ES-I3 (cell line): Measurements from ENCODE around the gene FAF2.

ENCODE experiments used
- H3K36me3 ChIP-seq: 2 replicates; pipeline ENCODE4 v1.6.1; 2013; ENCODE audit warnings: mild to moderate bottlenecking, low read length, control low read depth, moderate library complexity; ENCODE audit not compliant: insufficient read depth
- H3K4me1 ChIP-seq: 2 replicates; pipeline ENCODE4 v1.6.1; 2013; ENCODE audit warnings: mild to moderate bottlenecking, control low read depth, low read length; ENCODE audit not compliant: insufficient read depth
- H3K9ac ChIP-seq: 2 replicates; pipeline ENCODE4 v1.6.1; 2013; ENCODE audit warnings: low read depth, mild to moderate bottlenecking, low read length, moderate library complexity
- H3K9me3 ChIP-seq: 2 replicates; pipeline ENCODE4 v1.6.1; 2013; ENCODE audit warnings: mild to moderate bottlenecking, low read length, moderate library complexity; ENCODE audit not compliant: control insufficient read depth, insufficient read depth

Gene FAF2

GRCh38 chr5:176530983-176531901 is 83.1 kb downstream of the FAF2 start:
- H3K36me3 ChIP-seq = peaks cover 7% of the 10 kb centered on the region
- peaks cover 14% of the 10 kb centered on the region for H3K4me1 ChIP-seq
- no peak overlapping the region for H3K9ac ChIP-seq
- H3K9me3 ChIP-seq = no peaks in the 10 kb centered on the region

- peaks cover 14% of the 10 kb centered on the region for H3K4me1 ChIP-seq
These were observed 83.8 kb downstream of the FAF2 start for GRCh38 chr5:176531902-176532493.

GRCh38 chr5:176532795-176533194 is 84.6 kb downstream of the FAF2 start:
- Histone ChIP-seq H3K36me3 (peaks cover 7% of the 10 kb centered on the region), H3K9ac (no peak overlapping the region)

More at GRCh38 chr5:176531902-176532493, 83.8 kb downstream of the FAF2 start:
- Histone ChIP-seq H3K36me3 (peaks cover 7% of the 10 kb centered on the region), H3K9me3 (no peaks in the 10 kb centered on the region), H3K9ac (no peak overlapping the region)

GRCh38 chr5:176533390-176533789 is 85.2 kb downstream of the FAF2 start:
- peaks cover 14% of the 10 kb centered on the region for H3K4me1 ChIP-seq

More at GRCh38 chr5:176532795-176533194, 84.6 kb downstream of the FAF2 start:
- Histone ChIP-seq H3K4me1 (peaks cover 14% of the 10 kb centered on the region), H3K9me3 (no peaks in the 10 kb centered on the region)

GRCh38 chr5:176533894-176534611 is 85.9 kb downstream of the FAF2 start:
- Histone ChIP-seq H3K9ac (no peak overlapping the region), H3K4me1 (peaks cover 20% of the 10 kb centered on the region), H3K9me3 (no peaks in the 10 kb centered on the region), H3K36me3 (peaks cover 7% of the 10 kb centered on the region)

More at GRCh38 chr5:176533390-176533789, 85.2 kb downstream of the FAF2 start:
- no peak overlapping the region for H3K9ac ChIP-seq
- H3K36me3 ChIP-seq = peaks cover 7% of the 10 kb centered on the region
- no peaks in the 10 kb centered on the region for H3K9me3 ChIP-seq

- no peak overlapping the region for H3K9ac ChIP-seq
- peaks cover 21% of the 10 kb centered on the region for H3K4me1 ChIP-seq
- H3K9me3 ChIP-seq = no peaks in the 10 kb centered on the region
- H3K36me3 ChIP-seq = peaks cover 7% of the 10 kb centered on the region
These were observed 86.5 kb downstream of the FAF2 start for GRCh38 chr5:176534640-176535039.

- H3K4me1 ChIP-seq = peaks cover 25% of the 10 kb centered on the region
- H3K9me3 ChIP-seq = no peaks in the 10 kb centered on the region
- H3K9ac ChIP-seq = peak overlapping the region; percentile 100
- peaks cover 7% of the 10 kb centered on the region for H3K36me3 ChIP-seq
These were observed 87.0 kb downstream of the FAF2 start for GRCh38 chr5:176535101-176535663.

GRCh38 chr5:176535664-176536131 is 87.5 kb downstream of the FAF2 start:
- Histone ChIP-seq H3K36me3 (peaks cover 7% of the 10 kb centered on the region), H3K9me3 (no peaks in the 10 kb centered on the region), H3K9ac (peak overlapping the region; percentile 100), H3K4me1 (peaks cover 30% of the 10 kb centered on the region)

GRCh38 chr5:176536132-176536901 is 88.1 kb downstream of the FAF2 start:
- H3K4me1 ChIP-seq = peaks cover 37% of the 10 kb centered on the region
- peak overlapping the region; percentile 100 for H3K9ac ChIP-seq

GRCh38 chr5:176536902-176537553 is 88.8 kb downstream of the FAF2 start, which contains the start of gene RNF44:
RNF44 (minus strand) TSS chr5:176537402; CDS start chr5:176532472, 4,930 bp downstream.
- Histone ChIP-seq H3K4me1 (peaks cover 42% of the 10 kb centered on the region), H3K9ac (peak within 1 kb of the TSS; percentile 100), H3K9me3 (no peaks in the 10 kb centered on the region), H3K36me3 (no peaks in the 10 kb centered on the region)

More at GRCh38 chr5:176536132-176536901, 88.1 kb downstream of the FAF2 start:
- H3K9me3 ChIP-seq = no peaks in the 10 kb centered on the region
- peaks cover 3% of the 10 kb centered on the region for H3K36me3 ChIP-seq

GRCh38 chr5:176537554-176538229 is 89.5 kb downstream of the FAF2 start:
- Histone ChIP-seq H3K4me1 (peaks cover 43% of the 10 kb centered on the region), H3K36me3 (no peaks in the 10 kb centered on the region), H3K9ac (peak overlapping the region; percentile 100), H3K9me3 (no peaks in the 10 kb centered on the region)

- H3K9me3 ChIP-seq = no peaks in the 10 kb centered on the region
- no peaks in the 10 kb centered on the region for H3K36me3 ChIP-seq
- H3K9ac ChIP-seq = peak overlapping the region; percentile 66
- H3K4me1 ChIP-seq = peaks cover 43% of the 10 kb centered on the region
These were observed 90.2 kb downstream of the FAF2 start for GRCh38 chr5:176538230-176538988.
